A549 (cell line): ENCODE data around the gene CX3CL1. TPM values are rescaled to one million over a fixed set of nuclear protein-coding genes. Genes with fewer than 3 reads are reported as not detected.

Experiments
- ATAC-seq, 2 experiments: fragments of 200-7000 bp in 1 of 2; fragments of >200 bp in 1 of 2; cut with Nextera tagmentation in 1 of 2; cut with Tn5 transposase in 1 of 2; 3 replicates each; pipeline versions ENCODE4 v1.8.0 to v1.9.1; 2018 to 2020; ENCODE audit warnings: mild to moderate bottlenecking in 1 of 2, moderate library complexity in 1 of 2
- CTCF ChIA-PET: fragments of 300-600 bp; sonication (Branson Sonifier 250); formaldehyde crosslinking; extraction: SDS; loops from one replicate; lab custom pipeline; 2021; ENCODE audit warnings: antibody characterized with exemption, inconsistent platforms; lab: Yijun Ruan, JAX
- POLR2A ChIA-PET: fragments of 350-600 bp; formaldehyde crosslinking; extraction: SDS; loops from one replicate; lab custom pipeline; 2021; ENCODE audit warnings: antibody characterized with exemption, inconsistent platforms; lab: Yijun Ruan, JAX
- DNase-seq, 2 experiments: peaks; one replicate each; pipeline versions ENCODE4 v3.0.0 to v3.0.0-alpha.2; 2011 to 2016; ENCODE audit warnings: low read depth in 1 of 2, low spot score in 1 of 2
- FAIRE-seq: peaks from 2 replicates; lab custom pipeline; 2011; peaks lifted over from hg19 to GRCh38; lab: Jason Lieb, UNC
- H3K27ac ChIP-seq, 2 experiments: fragments of >200 bp; sonication (Bioruptor Twin); formaldehyde crosslinking; 3 replicates each; pipeline ENCODE4 v1.5.1; 2016 to 2017
- H3K4me1 ChIP-seq: fragments of >200 bp; sonication (Bioruptor Twin); formaldehyde crosslinking; 3 replicates; pipeline ENCODE4 v1.6.1; 2016
- H3K4me2 ChIP-seq: fragments of >200 bp; sonication (Bioruptor Twin); formaldehyde crosslinking; 3 replicates; pipeline ENCODE4 v1.6.1; 2016
- H3K4me3 ChIP-seq: fragments of >200 bp; sonication (Bioruptor Twin); formaldehyde crosslinking; 3 replicates; pipeline ENCODE4 v1.5.1; 2016
- H3K9me3 ChIP-seq: fragments of >200 bp; sonication (Bioruptor Twin); formaldehyde crosslinking; 3 replicates; pipeline ENCODE4 v1.6.1; 2016
- CHD2 ChIP-seq: fragments of 150-350 bp; IDR thresholded peaks from 2 replicates; pipeline ENCODE4 v1.6.1; 2014; ENCODE audit warnings: low read length; ENCODE audit not compliant: partially characterized antibody
- CTCF ChIP-seq: fragments of >200 bp; sonication (Bioruptor Twin); formaldehyde crosslinking; IDR thresholded peaks from 3 replicates; pipeline ENCODE4 v1.5.1; 2016
- EHF ChIP-seq: fragments of 250-450 bp; sonication (Bioruptor Pico); IDR thresholded peaks from 2 replicates; pipeline ENCODE4 v1.5.0; 2020; ENCODE audit warnings: mild to moderate bottlenecking
- EP300 ChIP-seq, 2 experiments: fragments of >200 bp; sonication (Bioruptor Twin); formaldehyde crosslinking; IDR thresholded peaks; 2 replicates in 1 of 2; 3 replicates in 1 of 2; pipeline ENCODE4 v1.6.1; 2016 to 2017
- ESRRA ChIP-seq: fragments of 150-350 bp; IDR thresholded peaks from 2 replicates; pipeline ENCODE4 v1.6.1; 2014; ENCODE audit warnings: mild to moderate bottlenecking, low read length, borderline replicate concordance
- FOSB ChIP-seq: fragments of 250-450 bp; sonication (Bioruptor Pico); IDR thresholded peaks from 2 replicates; pipeline ENCODE4 v1.5.0; 2020; ENCODE audit warnings: mild to moderate bottlenecking, moderate library complexity
- GATA3 ChIP-seq: IDR thresholded peaks from 2 replicates; pipeline ENCODE4 v1.6.1; 2012; ENCODE audit warnings: borderline replicate concordance
- HEYL ChIP-seq: fragments of 250-450 bp; sonication (Bioruptor Pico); IDR thresholded peaks from 2 replicates; pipeline ENCODE4 v1.8.0; 2021; ENCODE audit warnings: mild to moderate bottlenecking, moderate library complexity
- JUN ChIP-seq, 2 experiments: fragments of >200 bp; sonication (Bioruptor Twin); formaldehyde crosslinking; IDR thresholded peaks; 2 replicates in 1 of 2; 3 replicates in 1 of 2; pipeline ENCODE4 v1.6.1; 2016 to 2017
- JUNB ChIP-seq: fragments of >200 bp; sonication (Bioruptor Twin); formaldehyde crosslinking; IDR thresholded peaks from 2 replicates; pipeline ENCODE4 v1.6.1; 2016
- KDM5A ChIP-seq: fragments of 200-600 bp; sonication (generic); IDR thresholded peaks from 2 replicates; pipeline ENCODE4 v1.6.1; 2016; ENCODE audit warnings: antibody characterized with exemption, mild to moderate bottlenecking
- MAFK ChIP-seq: fragments of 450-650 bp; IDR thresholded peaks from 2 replicates; pipeline ENCODE4 v1.6.1; 2014; ENCODE audit not compliant: partially characterized antibody
- MYC ChIP-seq: IDR thresholded peaks from 2 replicates; pipeline ENCODE4 v1.6.1; 2012; ENCODE audit warnings: mild to moderate bottlenecking, inconsistent platforms, low read length, improper control_type of control experiment, borderline replicate concordance
- NFE2L2 ChIP-seq: fragments of 150-350 bp; conservative IDR thresholded peaks from 2 replicates; pipeline ENCODE4 v1.6.1; 2014; ENCODE audit warnings: low read length
- NPAS2 ChIP-seq: fragments of 250-450 bp; sonication (Bioruptor Pico); IDR thresholded peaks from 2 replicates; pipeline ENCODE4 v1.8.0; 2022; ENCODE audit warnings: mild to moderate bottlenecking, moderate library complexity, borderline replicate concordance
- NR3C1 ChIP-seq: fragments of >200 bp; sonication (Bioruptor Twin); formaldehyde crosslinking; IDR thresholded peaks from 3 replicates; pipeline ENCODE4 v1.6.1; 2017
- PHF8 ChIP-seq: fragments of 200-600 bp; sonication (generic); IDR thresholded peaks from 2 replicates; pipeline ENCODE4 v1.6.1; 2016; ENCODE audit warnings: low read depth, mild to moderate bottlenecking, antibody characterized with exemption, moderate library complexity, borderline replicate concordance
- RCOR1 ChIP-seq: fragments of 150-350 bp; IDR thresholded peaks from 2 replicates; pipeline ENCODE4 v1.6.1; 2014; ENCODE audit warnings: antibody characterized with exemption, low read length, low read depth
- RFX5 ChIP-seq: fragments of 450-650 bp; IDR thresholded peaks from 2 replicates; pipeline ENCODE4 v1.7.1; 2014; ENCODE audit warnings: antibody characterized with exemption, mild to moderate bottlenecking, moderate library complexity
- RNF2 ChIP-seq: fragments of 200-600 bp; sonication (generic); IDR thresholded peaks from 2 replicates; pipeline ENCODE4 v1.6.1; 2016; ENCODE audit warnings: low read depth, mild to moderate bottlenecking, antibody characterized with exemption, moderate library complexity, borderline replicate concordance
- SREBF2 ChIP-seq: fragments of 450-650 bp; IDR thresholded peaks from 2 replicates; pipeline ENCODE4 v1.6.1; 2014; ENCODE audit warnings: mild to moderate bottlenecking, moderate library complexity
- TP53 ChIP-seq: fragments of 250-450 bp; sonication (Bioruptor Pico); IDR thresholded peaks from 2 replicates; pipeline ENCODE4 v1.5.0; 2021; ENCODE audit warnings: mild to moderate bottlenecking, moderate library complexity
- WGBS: methylation state at CpG from one replicate; pipeline ENCODE4 v1.1.6; 2017; ENCODE audit errors: missing lambda C conversion rate; 5-methylcytosine and 5-hydroxymethylcytosine counted together
- polyA plus RNA-seq, 4 experiments: library from polyadenylated mRNA; depleted of rRNA in 3 of 4; stranded (reverse); fragments of >200 nt; fragmentation: RNase III in 1 of 4; extraction: RNeasy Plus Mini Kit Qiagen cat#74134 plus additional on column Dnase treatment in 1 of 4; gene quantifications; 2 replicates in 3 of 4; 3 replicates in 1 of 4; pipeline ENCODE4 v1.2.3, GENCODE V29; 2011 to 2017
- TF ChIP-seq, protein P1 (sequence below): IDR thresholded peaks from 2 replicates; pipeline ENCODE4 v1.6.1; 2012; ENCODE audit warnings: low read depth, borderline replicate concordance
- TF ChIP-seq, protein P2 (sequence below): fragments of 150-350 bp; IDR thresholded peaks from 2 replicates; pipeline ENCODE4 v1.6.1; 2014; ENCODE audit warnings: low read depth, mild to moderate bottlenecking, low read length

CX3CL1 gene
- polyA plus RNA-seq, 2 of the 4 experiments (the other 2 are of a cell fraction): 0.08 to 0.10 TPM

DNA sequence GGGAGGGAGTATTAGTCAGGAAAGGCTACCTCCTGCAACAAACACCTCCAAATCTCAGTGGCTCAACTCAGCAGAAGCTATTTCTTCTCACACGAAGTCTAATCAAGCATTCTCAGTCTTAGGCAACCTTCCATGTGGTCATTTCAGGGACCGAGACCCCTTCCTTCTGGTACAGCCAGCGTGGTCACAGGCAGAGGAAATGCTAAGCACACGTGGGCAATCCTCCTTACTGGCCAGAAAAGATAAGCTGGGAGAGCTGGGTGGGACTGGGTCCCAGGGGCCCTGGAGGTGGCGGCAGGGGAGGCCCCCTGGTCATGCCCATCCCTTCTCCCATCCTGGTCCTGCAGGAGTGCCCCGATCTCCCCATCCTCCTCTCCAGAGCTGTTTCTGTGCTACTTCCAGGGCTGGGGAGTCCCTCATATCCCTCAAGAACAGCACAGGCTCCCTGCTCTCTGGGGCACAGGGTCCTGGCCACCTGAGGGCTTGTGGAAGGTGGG is 5.7 kb upstream of the CX3CL1 start:
- ATAC-seq (peak in 1 of 2 experiments; percentile 30; a peak in 1 of 6 replicates), DNase-seq (no peak), FAIRE-seq (no peak)
- H3K27ac ChIP-seq: no peak overlapping the region
- no peak overlapping the region for H3K4me2 ChIP-seq
- ChIA-PET CTCF (interaction anchor here (1.0 to 1.3 kb wide), 2 partner anchors 28 to 51 kb away, joined by 3 to 7 read pairs; no protein-coding TSS in a partner anchor), POLR2A (interaction anchor here (1.0 kb wide), 1 partner anchor 13 kb away, joined by 3 read pairs; no protein-coding TSS in a partner anchor)
- no peaks in the 10 kb centered on the region; the same call in 2 of the 3 replicates for H3K4me1 ChIP-seq
- H3K4me3 ChIP-seq: no peak overlapping the region
- no peaks in the 10 kb centered on the region for H3K9me3 ChIP-seq
- TF ChIP-seq RNF2: no peak
- no peak for TF ChIP-seq JUNB
- no peak for TF ChIP-seq MYC
- no peak for TF ChIP-seq NR3C1
- no peak for TF ChIP-seq FOSB (CRISPR knock-in tag)
- no peak for TF ChIP-seq EHF (CRISPR knock-in tag)
- no peak for TF ChIP-seq JUN (IDR thresholded peaks at IDR 0.05)
- TF ChIP-seq SREBF2: no peak
- no peak for TF ChIP-seq RCOR1
- no peak for TF ChIP-seq ESRRA
- TF ChIP-seq MAFK: no peak
- WGBS: 70% methylated on average over 5 of the region's 6 CpGs

DNA sequence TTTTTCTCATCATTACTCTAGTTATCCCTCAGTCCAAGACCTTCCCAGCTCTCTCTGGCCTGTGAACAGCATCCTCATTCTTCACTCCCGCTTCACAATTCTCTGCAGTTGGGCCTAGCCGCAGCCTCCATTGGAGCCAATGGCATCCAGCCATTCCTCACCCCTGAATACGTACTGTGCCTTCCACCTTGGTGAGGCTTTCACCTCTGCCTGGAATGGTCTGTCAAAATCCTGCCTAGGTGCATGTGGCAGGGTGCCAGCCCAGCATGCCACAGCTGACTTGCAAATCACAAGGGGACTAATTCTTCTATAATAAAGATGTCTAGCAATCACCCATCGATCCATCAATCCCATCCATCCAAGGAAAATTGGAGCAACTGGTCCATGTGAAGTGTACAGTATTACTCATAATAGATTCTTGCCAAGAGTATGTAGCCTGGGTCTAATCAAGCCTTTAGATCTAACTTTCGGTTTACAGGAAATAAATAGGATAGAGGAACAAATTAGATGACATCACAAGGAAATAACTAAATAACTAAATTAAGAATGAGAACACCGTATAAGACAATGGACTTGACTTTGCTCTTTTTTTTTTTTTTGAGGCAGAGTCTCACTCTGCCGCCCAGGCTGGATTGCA is 5.1 kb upstream of the CX3CL1 start:
- TF ChIP-seq, protein P1, sequence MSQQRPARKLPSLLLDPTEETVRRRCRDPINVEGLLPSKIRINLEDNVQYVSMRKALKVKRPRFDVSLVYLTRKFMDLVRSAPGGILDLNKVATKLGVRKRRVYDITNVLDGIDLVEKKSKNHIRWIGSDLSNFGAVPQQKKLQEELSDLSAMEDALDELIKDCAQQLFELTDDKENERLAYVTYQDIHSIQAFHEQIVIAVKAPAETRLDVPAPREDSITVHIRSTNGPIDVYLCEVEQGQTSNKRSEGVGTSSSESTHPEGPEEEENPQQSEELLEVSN: no peak
- TF ChIP-seq TP53: no peak
- no peak for TF ChIP-seq HEYL
- TF ChIP-seq, protein P2, sequence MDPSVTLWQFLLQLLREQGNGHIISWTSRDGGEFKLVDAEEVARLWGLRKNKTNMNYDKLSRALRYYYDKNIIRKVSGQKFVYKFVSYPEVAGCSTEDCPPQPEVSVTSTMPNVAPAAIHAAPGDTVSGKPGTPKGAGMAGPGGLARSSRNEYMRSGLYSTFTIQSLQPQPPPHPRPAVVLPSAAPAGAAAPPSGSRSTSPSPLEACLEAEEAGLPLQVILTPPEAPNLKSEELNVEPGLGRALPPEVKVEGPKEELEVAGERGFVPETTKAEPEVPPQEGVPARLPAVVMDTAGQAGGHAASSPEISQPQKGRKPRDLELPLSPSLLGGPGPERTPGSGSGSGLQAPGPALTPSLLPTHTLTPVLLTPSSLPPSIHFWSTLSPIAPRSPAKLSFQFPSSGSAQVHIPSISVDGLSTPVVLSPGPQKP: no peak
- no peak for TF ChIP-seq RFX5
- TF ChIP-seq EHF (CRISPR knock-in tag): no peak
- no peak for TF ChIP-seq PHF8
- no peak for TF ChIP-seq NFE2L2
- no peak for TF ChIP-seq GATA3
- no peak for TF ChIP-seq CHD2
- WGBS: 65% methylated on average over 7 of the region's 7 CpGs
- DNase-seq (no peak), ATAC-seq (no peak), FAIRE-seq (no peak)
- H3K9me3 ChIP-seq: no peaks in the 10 kb centered on the region
- H3K4me2 ChIP-seq: no peak overlapping the region
- no peak overlapping the region for H3K27ac ChIP-seq
- ChIA-PET POLR2A (interaction anchor here (1.0 kb wide), 1 partner anchor 13 kb away, joined by 3 read pairs; no protein-coding TSS in a partner anchor), CTCF (interaction anchor here (1.3 kb wide), 1 partner anchor 51 kb away, joined by 7 read pairs; no protein-coding TSS in a partner anchor)
- no peak overlapping the region for H3K4me3 ChIP-seq
- peaks cover 4% of the 10 kb centered on the region for H3K4me1 ChIP-seq

DNA sequence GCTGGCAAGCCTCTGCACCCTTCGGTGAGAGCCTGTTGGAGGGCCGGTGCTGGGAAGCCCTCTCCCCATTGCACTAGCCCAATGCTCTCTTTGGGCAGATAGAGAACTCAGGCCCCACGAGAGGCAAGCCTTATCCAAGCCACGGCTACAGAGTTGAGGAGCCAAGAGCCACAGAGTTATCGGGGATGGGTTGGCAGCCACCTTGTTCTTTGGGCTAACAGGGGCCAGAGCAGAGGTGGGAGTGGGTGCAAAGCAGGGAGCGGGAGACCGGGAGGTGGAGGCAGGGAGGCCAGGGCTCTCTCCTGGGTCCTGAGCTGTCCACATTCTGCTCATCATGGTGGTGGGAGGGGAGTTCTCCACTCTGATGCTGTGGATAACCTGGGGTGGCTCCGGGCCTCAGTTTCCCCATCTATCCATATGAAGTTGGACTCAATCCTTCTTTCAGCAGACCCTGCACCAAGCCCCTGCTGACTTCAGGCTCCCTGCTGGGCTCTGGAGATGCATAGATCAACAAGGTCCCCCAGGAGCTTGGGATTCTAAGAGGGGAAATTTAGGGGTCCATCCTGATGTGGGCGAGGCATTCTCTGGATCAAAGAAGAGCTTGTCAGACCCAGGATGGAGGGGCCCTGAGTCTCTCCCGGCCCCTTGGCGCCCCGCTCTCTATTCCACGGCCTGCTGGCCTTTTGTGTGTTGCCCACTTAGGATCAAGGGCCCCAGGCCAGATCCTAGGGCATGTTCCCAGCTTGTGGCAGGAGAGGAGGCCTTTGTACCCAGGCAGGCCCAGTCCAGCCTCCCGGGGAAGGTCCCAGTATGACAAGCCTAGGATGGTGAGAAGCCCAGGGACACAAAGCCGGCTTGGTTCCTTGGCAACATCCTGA is 557 bp upstream of the CX3CL1 start:
- no peak overlapping the region for H3K4me3 ChIP-seq
- peak overlapping the region; percentile 29 to 80; a peak in 4 of 6 replicates for H3K27ac ChIP-seq
- no peak for FAIRE-seq
- no peak for TF ChIP-seq NPAS2 (CRISPR knock-in tag)
- TF ChIP-seq KDM5A: no peak
- no peak for TF ChIP-seq TP53
- no peak for TF ChIP-seq MYC
- no peak for TF ChIP-seq EP300 (IDR thresholded peaks at IDR 0.05)
- no peak for TF ChIP-seq SREBF2
- TF ChIP-seq CTCF: no peak
- TF ChIP-seq CHD2: no peak
- no peak for TF ChIP-seq EHF (CRISPR knock-in tag)

More for the DNA sequence above, 557 bp upstream of the CX3CL1 start:
- H3K9me3 ChIP-seq: no peaks in the 10 kb centered on the region
- CTCF ChIA-PET: interaction anchor here (0.6 to 2.3 kb wide), 13 partner anchors 8 to 682 kb away, joined by 3 to 11 read pairs (median 4); partner anchors contain the start of gene CCL22
- WGBS: 82% methylated on average over 13 of the region's 15 CpGs
- POLR2A ChIA-PET: no interaction called here
- ATAC-seq: peak in 1 of 2 experiments; percentile 8; a peak in 2 of 6 replicates
- no peak for DNase-seq
- H3K4me2 ChIP-seq: peak overlapping the region; percentile 61; the same call in 2 of the 3 replicates
- peaks cover 27% of the 10 kb centered on the region for H3K4me1 ChIP-seq
